HG03354 (cell line): ENCODE results near the gene SUSD6.
"Not testable (repeated sequence)": the region's sequence is repeated elsewhere in the genome, so short reads cannot be mapped to it uniquely, and the experiment has no call there.

Experiments used
- ATAC-seq: cut with Tn5 transposase; IDR thresholded peaks from one replicate; pipeline ENCODE4 v1.9.1; 2021; ENCODE audit warnings: mild to moderate bottlenecking; ENCODE audit not compliant: unreplicated experiment, poor library complexity, severe bottlenecking

Gene SUSD6

DNA sequence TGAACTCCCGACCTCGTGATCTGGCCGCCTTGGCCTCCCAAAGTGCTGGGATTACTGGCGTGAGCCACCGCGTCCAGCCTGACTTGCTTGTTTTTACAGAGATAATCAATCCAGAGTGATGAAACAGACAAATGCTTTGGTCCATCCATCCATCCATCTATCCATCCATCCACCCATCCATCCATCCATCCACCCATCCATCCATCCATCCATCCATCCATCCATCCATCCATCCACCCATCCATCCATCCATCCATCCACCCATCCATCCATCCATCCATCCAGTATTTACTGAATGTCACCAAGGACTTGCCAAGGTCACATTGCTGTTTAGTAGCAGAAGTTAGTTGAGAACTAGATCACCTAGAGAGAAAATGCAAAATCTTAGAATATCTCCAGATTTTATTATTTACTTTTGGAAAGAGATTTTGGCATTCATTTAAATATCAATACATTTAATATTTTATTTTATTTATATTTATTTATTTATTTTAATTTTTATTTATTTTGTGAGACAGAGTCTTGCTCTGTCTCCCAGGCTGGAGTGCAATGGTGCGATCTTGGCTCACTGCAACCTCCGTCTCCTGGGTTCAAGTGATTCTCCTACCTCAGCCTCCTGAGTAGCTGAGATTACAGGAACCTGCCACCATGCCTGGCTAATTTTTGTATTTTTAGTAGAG, 120.7 kb downstream of the SUSD6 start:
- not testable (repeated sequence) for ATAC-seq

DNA sequence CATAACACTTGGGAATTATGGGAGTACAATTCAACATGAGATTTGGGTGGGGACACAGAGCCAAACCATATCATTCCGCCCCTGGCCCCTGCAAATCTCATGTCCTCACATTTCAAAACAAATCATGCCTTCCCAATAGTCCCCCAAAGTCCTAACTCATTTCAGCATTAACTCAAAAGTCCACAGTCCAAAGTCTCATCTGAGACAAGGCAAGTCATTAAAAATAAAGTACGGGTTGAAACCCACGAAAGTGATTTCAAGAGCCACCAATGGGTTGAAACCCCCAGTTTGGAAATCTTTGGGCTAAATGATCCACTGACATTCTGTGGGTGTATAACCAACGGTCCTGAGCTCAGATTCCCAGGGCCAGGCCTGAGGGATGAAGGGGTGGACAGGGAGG, 125.0 kb downstream of the SUSD6 start:
- not testable (repeated sequence) for ATAC-seq

DNA sequence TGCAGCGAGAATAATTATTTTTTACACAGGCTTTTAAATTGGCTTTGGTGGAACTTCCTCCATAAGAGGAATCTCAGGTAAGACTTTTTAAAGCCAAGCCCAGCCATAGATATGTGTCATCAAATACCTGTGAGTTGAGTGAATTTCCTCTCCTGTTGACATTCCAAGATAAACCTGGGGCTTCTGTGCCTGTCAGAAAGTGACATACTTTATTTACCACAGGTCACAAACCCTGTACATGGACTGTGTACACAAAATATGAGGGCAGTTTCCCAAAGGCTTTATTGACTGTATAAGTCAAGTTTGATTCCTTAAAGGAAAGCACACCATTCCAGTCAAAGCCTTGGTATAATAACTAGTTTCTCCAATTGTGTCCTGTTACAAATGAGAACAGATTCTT, 129.7 kb downstream of the SUSD6 start:
- ATAC-seq, result no peak

DNA sequence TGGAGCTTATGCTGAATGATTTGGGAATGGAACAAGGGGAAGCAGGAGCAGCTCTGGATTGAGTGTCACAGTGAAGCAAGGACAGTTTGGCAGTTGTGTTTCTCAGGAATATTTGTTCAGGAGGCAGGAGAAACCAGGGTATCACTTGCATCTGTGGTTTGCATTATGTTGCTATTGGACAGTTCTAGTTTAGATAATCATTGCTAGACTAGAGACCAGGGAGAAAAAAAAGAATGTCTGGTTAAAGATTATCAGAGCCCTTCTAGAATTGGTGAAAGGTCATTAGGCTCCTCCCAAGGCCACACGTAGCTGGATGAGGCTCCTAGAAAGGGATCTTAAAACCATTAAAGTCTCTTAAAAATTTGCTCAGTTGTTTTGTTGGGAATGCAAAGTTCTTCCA, 138.6 kb downstream of the SUSD6 start:
- ATAC-seq, result peak; percentile 66

- no peak for ATAC-seq
These were observed 139.1 kb downstream of the SUSD6 start for GRCh38 chr14:69750495-69750894.

- no peak for ATAC-seq
These were observed 141.4 kb downstream of the SUSD6 start for GRCh38 chr14:69752773-69753172.

- ATAC-seq, result no peak
These were observed 142.5 kb downstream of the SUSD6 start for GRCh38 chr14:69753860-69754259.

GRCh38 chr14:69754487-69754886, 143.1 kb downstream of the SUSD6 start:
- no peak for ATAC-seq

DNA sequence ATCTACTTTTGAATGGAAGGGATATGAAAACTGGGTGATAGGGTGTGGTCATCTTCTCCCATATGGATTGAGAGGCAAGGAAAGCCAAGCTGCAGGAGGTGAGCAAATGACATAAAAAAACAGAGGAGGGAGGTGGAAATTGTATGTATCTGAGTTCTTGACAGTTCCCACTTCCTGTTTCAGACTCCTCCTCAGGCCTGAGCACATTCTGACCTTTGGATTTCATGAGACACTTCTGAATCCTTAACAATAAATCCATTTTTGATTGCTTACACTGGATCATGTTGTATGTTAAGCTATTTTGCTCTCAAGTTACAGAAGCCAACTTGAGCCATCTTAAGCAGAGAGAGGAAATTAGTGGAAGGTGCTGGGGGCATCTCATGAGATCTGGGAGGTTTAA, 143.9 kb downstream of the SUSD6 start:
- no peak for ATAC-seq

GRCh38 chr14:69755784-69756183, 144.4 kb downstream of the SUSD6 start:
- ATAC-seq, result no peak

- ATAC-seq, result no peak
These were observed 144.9 kb downstream of the SUSD6 start for GRCh38 chr14:69756298-69756697.

DNA sequence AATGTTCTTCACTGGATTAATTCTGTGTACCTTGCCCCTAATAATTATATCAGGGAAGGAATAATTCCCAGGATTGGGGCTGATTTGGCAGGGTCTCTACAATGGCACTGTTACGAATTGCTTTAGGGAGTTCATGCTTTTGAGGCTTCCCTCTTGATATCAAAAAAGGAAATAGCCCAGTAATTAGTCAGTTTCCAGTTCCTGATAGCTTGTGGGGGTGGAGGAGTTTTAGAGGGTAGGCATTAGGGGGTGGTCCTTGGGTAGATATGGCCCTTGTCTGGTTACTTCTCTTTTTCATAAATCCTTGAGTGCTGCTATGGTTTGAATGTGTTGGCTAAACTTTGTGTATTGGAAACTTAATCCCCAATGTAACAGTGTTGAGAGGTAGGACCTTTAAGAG, 149.4 kb downstream of the SUSD6 start:
- ATAC-seq, result no peak

DNA sequence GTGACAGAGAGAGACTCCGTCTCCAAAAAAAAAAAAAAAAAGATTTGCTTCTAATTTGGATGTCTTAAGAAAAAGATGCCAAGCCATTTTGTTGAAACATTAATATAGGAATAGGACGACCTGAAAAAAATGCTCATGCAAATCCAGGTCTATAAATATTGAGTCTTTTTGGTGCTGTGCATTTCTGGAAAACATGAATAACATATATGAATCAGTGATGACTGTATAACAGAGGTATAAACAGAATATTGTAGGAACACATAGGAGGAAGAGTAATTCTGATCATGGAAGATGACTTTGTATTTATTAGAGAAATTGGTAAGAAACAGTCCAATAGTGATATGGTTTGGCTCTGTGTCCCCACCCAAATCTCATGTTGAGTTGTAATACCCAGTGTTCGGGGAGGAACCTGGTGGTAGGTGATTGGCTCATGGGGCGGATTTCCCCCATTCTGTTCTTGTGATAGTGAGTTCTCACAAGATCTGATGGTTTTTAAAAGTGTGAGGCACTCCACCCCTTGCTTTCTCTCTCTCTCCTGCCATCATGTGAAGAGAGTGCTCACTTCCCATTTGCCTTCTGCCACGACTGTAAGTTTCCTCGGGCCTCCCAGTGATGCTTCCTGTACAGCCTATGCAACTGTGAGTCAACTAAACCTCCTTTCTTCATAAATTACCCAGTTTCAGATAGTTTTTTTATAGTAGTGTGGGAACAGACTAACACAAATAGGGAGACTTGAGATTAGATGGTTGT, 152.5 kb downstream of the SUSD6 start:
- no peak for ATAC-seq
